Stomach (tissue), 4 donors: ENCODE data around the gene MIER1.
"Not testable (repeated sequence)": the region's sequence is repeated elsewhere in the genome, so short reads cannot be mapped to it uniquely, and the experiment has no call there.

Source experiments
- CTCF ChIP-seq, 7 experiments: fragments of 450-650 bp in 4 of 7; fragments of 200-600 bp in 3 of 7; sonication (generic) in 3 of 7; IDR thresholded peaks; one replicate each; pipeline ENCODE4 v1.5.1; 2016 to 2019; ENCODE audit warnings: antibody characterized with exemption in 7 of 7, control low read depth in 2 of 7, mild to moderate bottlenecking in 1 of 7
- POLR2A ChIP-seq, 4 donors: fragments of 450-650 bp; IDR thresholded peaks; one replicate each; pipeline ENCODE4 v1.6.1; 2016; ENCODE audit warnings: antibody characterized with exemption in 4 of 4, control low read depth in 2 of 4, mild to moderate bottlenecking in 1 of 4, moderate library complexity in 1 of 4
- POLR2AphosphoS5 ChIP-seq, 3 donors: sonication (generic); formaldehyde crosslinking; IDR thresholded peaks; one replicate each; pipeline ENCODE4 v1.6.1; 2016; ENCODE audit warnings: antibody characterized with exemption in 3 of 3

- not testable (repeated sequence) for TF ChIP-seq CTCF, POLR2AphosphoS5, POLR2A (IDR thresholded peaks at IDR 0.05)
These were observed 54.8 kb downstream of the MIER1 start for GRCh38 chr1:66979621-66980020.
